Gastroesophageal sphincter (tissue), 3 donors: Measurements from ENCODE around the gene DYNC1I1.

ENCODE experiments used
- CTCF ChIP-seq, 4 experiments: fragments of 200-600 bp in 2 of 4; fragments of 450-650 bp in 2 of 4; sonication (generic) in 1 of 4; IDR thresholded peaks; one replicate each; pipeline ENCODE4 v1.5.1; 2017 to 2019; ENCODE audit warnings: antibody characterized with exemption in 4 of 4, mild to moderate bottlenecking in 2 of 4, moderate library complexity in 2 of 4
- POLR2A ChIP-seq, 2 donors: fragments of 450-650 bp; IDR thresholded peaks; one replicate each; pipeline ENCODE4 v1.6.1; 2017; ENCODE audit warnings: antibody characterized with exemption in 2 of 2, mild to moderate bottlenecking in 2 of 2, moderate library complexity in 1 of 2

GRCh38 chr7:96121752-96122151, 349.4 kb downstream of the DYNC1I1 start:
- no peak for TF ChIP-seq CTCF (IDR thresholded peaks at IDR 0.05)
- TF ChIP-seq POLR2A (IDR thresholded peaks at IDR 0.05) = no peak
